GM23338 (cell line): Measurements from ENCODE around the gene GATM.

Experiments
- CREB1 ChIP-seq: fragments of 250-450 bp; sonication (Bioruptor Pico); IDR thresholded peaks from 2 replicates; pipeline ENCODE4 v1.5.0; 2020; ENCODE audit warnings: low read depth, mild to moderate bottlenecking, moderate library complexity
- CTCF ChIP-seq, 2 experiments: fragments of 200-600 bp in 1 of 2; sonication (generic) in 1 of 2; conservative IDR thresholded peaks; 2 replicates each; pipeline versions ENCODE4 v1.5.1 to v1.6.1; 2016 to 2017; ENCODE audit warnings: antibody characterized with exemption in 2 of 2, low read depth in 2 of 2, mild to moderate bottlenecking in 2 of 2, moderate library complexity in 1 of 2
- EZH2 ChIP-seq: fragments of 200-600 bp; sonication (generic); IDR thresholded peaks from one replicate; pipeline ENCODE4 v1.8.0; 2017; ENCODE audit warnings: antibody characterized with exemption, mild to moderate bottlenecking, low read depth; ENCODE audit not compliant: unreplicated experiment
- EZH2phosphoT487 ChIP-seq: fragments of 200-600 bp; sonication (generic); IDR thresholded peaks from one replicate; pipeline ENCODE4 v1.8.1; 2018; ENCODE audit warnings: antibody characterized with exemption; ENCODE audit not compliant: unreplicated experiment
- NANOG ChIP-seq: IDR thresholded peaks from 2 replicates; pipeline ENCODE4 v1.6.1; 2016; ENCODE audit warnings: antibody characterized with exemption, borderline replicate concordance
- POLR2AphosphoS5 ChIP-seq: IDR thresholded peaks from 2 replicates; pipeline ENCODE4 v1.6.1; 2016; ENCODE audit warnings: antibody characterized with exemption, low read depth
- REST ChIP-seq: IDR thresholded peaks from one replicate; pipeline ENCODE4 v1.6.1; 2018; ENCODE audit warnings: antibody characterized with exemption; ENCODE audit not compliant: unreplicated experiment
- STAT1 ChIP-seq: IDR thresholded peaks from one replicate; pipeline ENCODE4 v1.6.1; 2016; ENCODE audit warnings: antibody characterized with exemption; ENCODE audit not compliant: unreplicated experiment
- ZNF462 ChIP-seq: fragments of 250-450 bp; sonication (Bioruptor Pico); IDR thresholded peaks from 2 replicates; pipeline ENCODE4 v1.5.0; 2020; ENCODE audit warnings: mild to moderate bottlenecking, moderate library complexity

GRCh38 chr15:45373976-45374375 lies 4.4 kb downstream of the GATM start:
- TF ChIP-seq CTCF (conservative IDR thresholded peaks at IDR 0.05; ENCODE audit: low read depth in 2 of 2) (no peak), POLR2AphosphoS5 (no peak), EZH2phosphoT487 (no peak), REST (no peak), NANOG (no peak), ZNF462 (CRISPR knock-in tag) (no peak), STAT1 (no peak), EZH2 (no peak), CREB1 (CRISPR knock-in tag) (no peak)
